PC-9 (cell line): ENCODE results near the gene PSMD7. TPM values are rescaled to one million over a fixed set of nuclear protein-coding genes. Genes with fewer than 3 reads are reported as not detected.

Experiments used
- BruUV-seq: library from RNA; stranded (reverse); fragments of 400-500 nt; replicated peaks from 2 replicates; lab custom pipeline; 2021; lab: Mats Ljungman, UMichigan
- CTCF ChIA-PET: fragments of 300-600 bp; sonication (Branson Sonifier 250); formaldehyde crosslinking; loops from one replicate; lab custom pipeline; 2022; ENCODE audit warnings: antibody characterized with exemption; lab: Charles Lee
- POLR2A ChIA-PET: fragments of 300-600 bp; sonication (Branson Sonifier 250); formaldehyde crosslinking; loops from one replicate; lab custom pipeline; 2022; ENCODE audit warnings: antibody characterized with exemption; ENCODE audit not compliant: unreplicated experiment; lab: Charles Lee
- DNase-seq, 2 experiments: peaks; one replicate each; pipeline versions ENCODE4 v3.0.0 to v3.0.0-alpha.2; 2015 to 2022; ENCODE audit warnings: mixed read lengths in 1 of 2
- H2AFZ ChIP-seq: fragments of 200-600 bp; sonication (generic); 2 replicates; pipeline ENCODE4 v1.8.1; 2017; ENCODE audit warnings: antibody characterized with exemption
- H3F3A ChIP-seq: fragments of 200-600 bp; sonication (generic); 2 replicates; pipeline ENCODE4 v1.8.1; 2017; ENCODE audit warnings: antibody characterized with exemption, mild to moderate bottlenecking, low read depth; ENCODE audit not compliant: insufficient read depth
- H3K27ac ChIP-seq: fragments of 200-600 bp; sonication (generic); 2 replicates; pipeline ENCODE4 v1.6.1; 2016; ENCODE audit warnings: mixed run types
- H3K27me3 ChIP-seq: fragments of 200-600 bp; sonication (generic); 2 replicates; pipeline ENCODE4 v1.6.1; 2016; ENCODE audit warnings: low read depth, mixed run types; ENCODE audit not compliant: insufficient read depth
- H3K36me3 ChIP-seq: fragments of 200-600 bp; sonication (generic); 2 replicates; pipeline ENCODE4 v1.6.1; 2016; ENCODE audit warnings: low read depth, mixed run types
- H3K4me1 ChIP-seq: fragments of 200-600 bp; sonication (generic); replicated peaks from 2 replicates; pipeline ENCODE4 v1.6.1; 2016; ENCODE audit warnings: mixed run types; ENCODE audit not compliant: insufficient read depth
- H3K4me2 ChIP-seq: fragments of 200-600 bp; sonication (generic); 2 replicates; pipeline ENCODE4 v1.6.1; 2017; ENCODE audit warnings: mixed run types
- H3K4me3 ChIP-seq: fragments of 200-600 bp; sonication (generic); 2 replicates; pipeline ENCODE4 v1.6.1; 2016; ENCODE audit warnings: mixed run types
- H3K79me2 ChIP-seq: fragments of 200-600 bp; sonication (generic); 2 replicates; pipeline ENCODE4 v1.6.1; 2017; ENCODE audit warnings: low read depth, mixed run types
- H3K9me2 ChIP-seq: fragments of 200-600 bp; sonication (generic); 2 replicates; pipeline ENCODE4 v1.8.1; 2017; ENCODE audit warnings: mild to moderate bottlenecking; ENCODE audit not compliant: insufficient read depth
- H3K9me3 ChIP-seq: fragments of 200-600 bp; sonication (generic); 2 replicates; pipeline ENCODE4 v1.8.1; 2016; ENCODE audit warnings: low read depth; ENCODE audit not compliant: insufficient read depth
- H4K20me1 ChIP-seq: fragments of 200-600 bp; sonication (generic); 2 replicates; pipeline ENCODE4 v1.8.1; 2017; ENCODE audit not compliant: insufficient read depth
- CTCF ChIP-seq: fragments of 200-600 bp; sonication (generic); conservative IDR thresholded peaks from 2 replicates; pipeline ENCODE4 v1.6.1; 2017; ENCODE audit warnings: mixed run types, antibody characterized with exemption, mild to moderate bottlenecking, moderate library complexity
- EZH2 ChIP-seq: fragments of 200-600 bp; sonication (generic); IDR thresholded peaks from 2 replicates; pipeline ENCODE4 v1.8.0; 2017; ENCODE audit warnings: antibody characterized with exemption, low read depth
- intact Hi-C: fragments of 100-400 bp; cut with micrococcal nuclease; formaldehyde crosslinking; loops from one replicate; pipeline ENCODE4 v1.10.0; 2022; ENCODE audit not compliant: unreplicated experiment
- total RNA-seq: library from RNA; stranded (reverse); gene quantifications from 2 replicates; pipeline ENCODE4 v1.2.3, GENCODE V29; 2021

The PSMD7 gene
- total RNA-seq, 1 experiment from 2014 or later: 128 TPM

DNA sequence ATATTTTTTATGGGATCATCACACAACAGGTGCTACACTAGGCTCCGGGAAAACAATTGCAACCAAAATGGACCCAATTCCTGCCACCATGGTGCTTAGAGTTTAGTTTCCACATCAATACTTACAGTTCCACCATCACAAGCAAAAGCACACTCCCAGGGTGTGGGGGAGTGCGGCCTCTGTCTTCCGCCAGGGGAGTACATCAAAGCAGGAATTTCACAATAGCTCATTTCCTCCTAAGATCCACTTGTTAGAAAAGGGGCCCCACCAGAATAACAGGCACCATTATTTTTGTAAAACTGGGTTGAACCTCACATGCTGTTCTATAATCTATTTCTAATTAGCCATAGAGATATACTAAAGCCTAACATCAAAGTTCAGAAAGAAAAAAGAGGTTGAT is 44.3 kb upstream of the PSMD7 start:
- no peak overlapping the region for H2AFZ ChIP-seq

DNA sequence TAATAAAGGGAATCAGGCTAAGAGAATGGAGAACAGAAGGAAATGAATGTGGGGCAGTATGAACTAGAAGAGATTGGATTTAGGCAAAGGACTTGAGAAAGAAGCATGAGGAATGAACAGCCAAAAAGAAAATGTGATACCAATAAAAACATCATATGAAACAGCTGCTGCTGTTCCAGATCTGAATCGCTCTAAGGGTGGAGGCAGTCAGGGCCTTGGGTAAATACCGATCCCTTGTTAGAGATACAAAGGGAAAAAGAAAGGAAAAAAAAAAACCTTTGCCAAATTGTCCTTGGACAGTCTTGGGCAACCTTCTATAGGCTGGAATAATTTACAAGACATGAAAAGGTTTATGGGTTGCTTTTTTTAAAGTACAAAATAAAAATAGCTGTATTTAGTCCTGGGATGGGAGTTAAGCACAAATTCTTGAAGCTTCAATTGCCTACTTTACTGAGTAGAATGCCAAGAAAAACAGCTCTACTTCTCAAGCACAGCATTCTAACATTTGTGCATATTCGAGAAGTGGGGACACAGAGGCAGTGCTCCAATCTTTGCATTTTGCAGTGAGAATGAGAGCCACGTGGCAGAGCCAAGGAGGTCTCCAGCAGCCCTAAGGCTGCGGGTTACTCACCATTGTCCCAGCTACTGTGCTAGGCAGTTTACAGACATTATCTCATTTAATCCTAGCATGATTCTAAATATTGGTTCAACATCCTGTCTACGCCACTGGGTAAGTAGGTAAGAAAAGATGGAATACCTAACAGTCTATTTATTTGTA is 43.3 kb upstream of the PSMD7 start:
- TF ChIP-seq CTCF: no peak
- no peak for TF ChIP-seq EZH2
- ChIA-PET CTCF (interaction anchor here (0.7 kb wide), 1 partner anchor 18 kb away, joined by 3 read pairs; no protein-coding TSS in a partner anchor), POLR2A (no interaction called here)
- no peaks in the 10 kb centered on the region for H3F3A ChIP-seq
- DNase-seq: no peak
- H3K79me2 ChIP-seq: no peaks in the 10 kb centered on the region
- no peak overlapping the region for H3K27ac ChIP-seq
- no peaks in the 10 kb centered on the region for H3K36me3 ChIP-seq
- H3K9me3 ChIP-seq: no peaks in the 10 kb centered on the region
- no peaks in the 10 kb centered on the region for H3K4me1 ChIP-seq
- H3K4me3 ChIP-seq: no peak overlapping the region
- H3K27me3 ChIP-seq: peaks cover 88% of the 10 kb centered on the region
- intact Hi-C loops: no loop called here
- no peak overlapping the region for H2AFZ ChIP-seq
- no peak overlapping the region for H3K4me2 ChIP-seq
- no TSS peak for BruUV-seq
- no peaks in the 10 kb centered on the region for H3K9me2 ChIP-seq
- no peaks in the 10 kb centered on the region; the same call in 1 of the 2 replicates for H4K20me1 ChIP-seq

More for the DNA sequence above, 44.3 kb upstream of the PSMD7 start:
- no peaks in the 10 kb centered on the region; the same call in 1 of the 2 replicates for H4K20me1 ChIP-seq
- no peaks in the 10 kb centered on the region for H3F3A ChIP-seq
- H3K27me3 ChIP-seq: peaks cover 88% of the 10 kb centered on the region
- CTCF ChIA-PET: interaction anchor here (0.6 kb wide), 2 partner anchors 23 to 1313 kb away, joined by 3 to 4 read pairs; no protein-coding TSS in a partner anchor
- no peak overlapping the region for H3K4me2 ChIP-seq
- H3K9me3 ChIP-seq: no peaks in the 10 kb centered on the region
- no peaks in the 10 kb centered on the region for H3K36me3 ChIP-seq
- no peaks in the 10 kb centered on the region for H3K9me2 ChIP-seq
- POLR2A ChIA-PET: no interaction called here
- TF ChIP-seq CTCF (no peak), EZH2 (no peak)
- no TSS peak for BruUV-seq
- no peak overlapping the region for H3K27ac ChIP-seq
- intact Hi-C loops: no loop called here
- no peaks in the 10 kb centered on the region for H3K79me2 ChIP-seq
- no peak for DNase-seq
- no peaks in the 10 kb centered on the region for H3K4me1 ChIP-seq
- H3K4me3 ChIP-seq: no peak overlapping the region

DNA sequence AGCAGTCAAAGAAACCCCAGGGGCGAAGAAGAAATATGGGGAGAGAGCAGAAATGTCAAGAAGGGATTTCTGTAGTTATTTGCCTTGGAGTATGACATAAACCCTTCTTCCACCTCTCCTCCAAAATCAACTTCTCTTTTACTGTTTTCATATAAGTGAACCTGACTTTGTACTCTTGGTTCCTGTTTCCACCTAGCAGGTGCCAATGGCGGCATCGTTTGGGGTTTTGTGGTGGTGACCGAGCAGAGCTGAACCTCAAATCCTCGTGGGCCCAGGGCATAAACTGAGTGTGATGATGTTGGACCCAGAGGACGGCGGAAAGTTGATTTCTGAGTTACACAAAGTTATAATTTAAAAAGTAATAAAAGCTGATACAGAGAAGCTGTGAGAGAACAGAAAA is 39.6 kb upstream of the PSMD7 start:
- no peaks in the 10 kb centered on the region for H3F3A ChIP-seq
- no peaks in the 10 kb centered on the region for H3K36me3 ChIP-seq

More for the DNA sequence above, 39.6 kb upstream of the PSMD7 start:
- no peak overlapping the region for H3K4me3 ChIP-seq
- no peaks in the 10 kb centered on the region for H3K4me1 ChIP-seq
- CTCF ChIA-PET: no interaction called here
- H3K79me2 ChIP-seq: no peaks in the 10 kb centered on the region
- BruUV-seq: no TSS peak
- TF ChIP-seq CTCF (no peak), EZH2 (no peak)
- no peaks in the 10 kb centered on the region for H4K20me1 ChIP-seq
- no peak for DNase-seq
- POLR2A ChIA-PET: no interaction called here
- no peaks in the 10 kb centered on the region for H3K9me3 ChIP-seq
- no peak overlapping the region for H3K4me2 ChIP-seq
- intact Hi-C loops: no loop called here
- H3K27ac ChIP-seq: no peak overlapping the region
- H3K9me2 ChIP-seq: no peaks in the 10 kb centered on the region
- peaks cover 89% of the 10 kb centered on the region for H3K27me3 ChIP-seq
- no peak overlapping the region for H2AFZ ChIP-seq
